ENCODE data around the gene RASSF8. TPM values are rescaled to one million over a fixed set of nuclear protein-coding genes. Genes with fewer than 3 reads are reported as not detected.

Gene RASSF8
- total RNA-seq, 1 donor from 2014 or later, result 39.5 TPM

DNA sequence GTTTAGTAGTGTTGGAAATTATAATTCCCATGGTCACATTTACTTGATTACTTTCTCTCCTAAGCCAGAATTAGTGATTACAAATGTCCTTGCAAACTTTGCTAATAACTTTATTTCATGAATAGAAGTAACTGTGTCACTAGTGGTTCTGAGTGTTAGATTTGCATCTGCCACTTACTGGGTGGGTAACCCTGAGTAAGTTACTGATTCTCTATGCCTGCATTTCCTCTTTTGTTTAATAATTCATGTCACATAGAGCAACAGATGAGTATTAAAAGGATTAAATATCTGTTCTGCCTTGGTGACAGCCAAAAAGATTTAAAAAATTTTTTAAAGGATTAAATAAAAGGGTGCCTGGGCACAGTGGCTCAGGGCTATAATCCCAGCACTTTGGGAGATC lies 87.7 kb downstream of the RASSF8 start:
- H3K27me3 Mint-ChIP-seq (ENCODE audit: low read depth, unreplicated experiment), result no peaks in the 10 kb centered on the region
- Histone ChIP-seq H3K9ac (ENCODE audit: low read length) (no peak overlapping the region), H3K27me3 (ENCODE audit: insufficient read depth, low read length) (no peaks in the 10 kb centered on the region), H4K20me1 (ENCODE audit: insufficient read depth, low read length) (peaks cover 51% of the 10 kb centered on the region), H3K27ac (ENCODE audit: low read depth, low read length) (no peak overlapping the region), H3K36me3 (ENCODE audit: insufficient read depth, low read length) (no peaks in the 10 kb centered on the region), H3K4me2 (ENCODE audit: low read length) (no peak overlapping the region), H2AFZ (ENCODE audit: low read depth, low read length) (no peak overlapping the region), H3K79me2 (ENCODE audit: insufficient read depth, low read length) (peaks cover 93% of the 10 kb centered on the region), H3K9me3 (ENCODE audit: insufficient read depth, low read depth, low read length) (no peaks in the 10 kb centered on the region), H3K4me3 (ENCODE audit: insufficient read depth, low read depth, low read length) (no peak overlapping the region), H3K4me1 (ENCODE audit: insufficient read depth, low read length) (peaks cover 39% of the 10 kb centered on the region)
- TF ChIP-seq, protein P1, sequence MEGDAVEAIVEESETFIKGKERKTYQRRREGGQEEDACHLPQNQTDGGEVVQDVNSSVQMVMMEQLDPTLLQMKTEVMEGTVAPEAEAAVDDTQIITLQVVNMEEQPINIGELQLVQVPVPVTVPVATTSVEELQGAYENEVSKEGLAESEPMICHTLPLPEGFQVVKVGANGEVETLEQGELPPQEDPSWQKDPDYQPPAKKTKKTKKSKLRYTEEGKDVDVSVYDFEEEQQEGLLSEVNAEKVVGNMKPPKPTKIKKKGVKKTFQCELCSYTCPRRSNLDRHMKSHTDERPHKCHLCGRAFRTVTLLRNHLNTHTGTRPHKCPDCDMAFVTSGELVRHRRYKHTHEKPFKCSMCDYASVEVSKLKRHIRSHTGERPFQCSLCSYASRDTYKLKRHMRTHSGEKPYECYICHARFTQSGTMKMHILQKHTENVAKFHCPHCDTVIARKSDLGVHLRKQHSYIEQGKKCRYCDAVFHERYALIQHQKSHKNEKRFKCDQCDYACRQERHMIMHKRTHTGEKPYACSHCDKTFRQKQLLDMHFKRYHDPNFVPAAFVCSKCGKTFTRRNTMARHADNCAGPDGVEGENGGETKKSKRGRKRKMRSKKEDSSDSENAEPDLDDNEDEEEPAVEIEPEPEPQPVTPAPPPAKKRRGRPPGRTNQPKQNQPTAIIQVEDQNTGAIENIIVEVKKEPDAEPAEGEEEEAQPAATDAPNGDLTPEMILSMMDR (IDR thresholded peaks at IDR 0.05; ENCODE audit: insufficient read depth, low read depth, low read length), result no peak
- TF ChIP-seq EZH2 (IDR thresholded peaks at IDR 0.05; ENCODE audit: insufficient read depth, low read length), result no peak
- no peaks in the 10 kb centered on the region for H3K36me3 Mint-ChIP-seq (ENCODE audit: low read depth, unreplicated experiment)
- FAIRE-seq, result no peak
- H3K9me3 Mint-ChIP-seq (ENCODE audit: unreplicated experiment), result peaks cover 2% of the 10 kb centered on the region
- no peak overlapping the region for H3K27ac Mint-ChIP-seq (ENCODE audit: unreplicated experiment)
- peaks cover 14% of the 10 kb centered on the region for H3K4me1 Mint-ChIP-seq (ENCODE audit: low read depth, unreplicated experiment)
- H3K4me3 Mint-ChIP-seq (ENCODE audit: unreplicated experiment), result no peak overlapping the region
- no peak for DNase-seq (ENCODE audit: low read depth)

DNA sequence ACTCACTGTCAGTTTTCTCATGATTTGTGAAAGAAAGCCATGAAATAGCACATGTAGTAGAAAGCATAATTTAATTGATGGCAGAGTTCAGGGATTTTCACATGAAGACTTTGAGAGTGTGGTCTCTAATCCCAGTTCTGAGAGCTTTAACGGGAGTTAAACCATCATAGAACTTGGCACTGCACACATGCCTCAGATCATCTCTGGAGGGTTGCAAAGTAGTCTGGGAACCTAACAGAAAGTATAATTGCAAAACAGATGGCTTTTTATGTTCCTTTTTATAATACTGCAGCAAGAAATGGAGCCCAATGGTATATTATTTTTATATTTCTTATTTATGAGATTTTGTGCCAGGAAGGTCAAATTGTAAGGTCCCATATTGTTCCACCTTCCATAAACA lies 88.4 kb downstream of the RASSF8 start:
- Mint-ChIP-seq H3K4me1 (ENCODE audit: low read depth, unreplicated experiment) (peaks cover 14% of the 10 kb centered on the region), H3K4me3 (ENCODE audit: unreplicated experiment) (no peak overlapping the region), H3K9me3 (ENCODE audit: unreplicated experiment) (peaks cover 2% of the 10 kb centered on the region), H3K36me3 (ENCODE audit: low read depth, unreplicated experiment) (no peaks in the 10 kb centered on the region), H3K27ac (ENCODE audit: unreplicated experiment) (no peak overlapping the region), H3K27me3 (ENCODE audit: low read depth, unreplicated experiment) (no peaks in the 10 kb centered on the region)
- Histone ChIP-seq H3K9ac (ENCODE audit: low read length) (no peak overlapping the region), H3K4me1 (ENCODE audit: insufficient read depth, low read length) (peaks cover 38% of the 10 kb centered on the region), H3K4me3 (ENCODE audit: insufficient read depth, low read depth, low read length) (no peak overlapping the region), H3K36me3 (ENCODE audit: insufficient read depth, low read length) (no peaks in the 10 kb centered on the region), H2AFZ (ENCODE audit: low read depth, low read length) (no peak overlapping the region), H3K27me3 (ENCODE audit: insufficient read depth, low read length) (no peaks in the 10 kb centered on the region), H4K20me1 (ENCODE audit: insufficient read depth, low read length) (peaks cover 53% of the 10 kb centered on the region), H3K27ac (ENCODE audit: low read depth, low read length) (no peak overlapping the region), H3K9me3 (ENCODE audit: insufficient read depth, low read depth, low read length) (no peaks in the 10 kb centered on the region), H3K79me2 (ENCODE audit: insufficient read depth, low read length) (peaks cover 92% of the 10 kb centered on the region), H3K4me2 (ENCODE audit: low read length) (no peak overlapping the region)
- TF ChIP-seq EZH2 (IDR thresholded peaks at IDR 0.05; ENCODE audit: insufficient read depth, low read length), result no peak
- TF ChIP-seq, protein P1 (IDR thresholded peaks at IDR 0.05; ENCODE audit: insufficient read depth, low read depth, low read length), result no peak
- DNase-seq (ENCODE audit: low read depth) (no peak), FAIRE-seq (peak; percentile 29)

DNA sequence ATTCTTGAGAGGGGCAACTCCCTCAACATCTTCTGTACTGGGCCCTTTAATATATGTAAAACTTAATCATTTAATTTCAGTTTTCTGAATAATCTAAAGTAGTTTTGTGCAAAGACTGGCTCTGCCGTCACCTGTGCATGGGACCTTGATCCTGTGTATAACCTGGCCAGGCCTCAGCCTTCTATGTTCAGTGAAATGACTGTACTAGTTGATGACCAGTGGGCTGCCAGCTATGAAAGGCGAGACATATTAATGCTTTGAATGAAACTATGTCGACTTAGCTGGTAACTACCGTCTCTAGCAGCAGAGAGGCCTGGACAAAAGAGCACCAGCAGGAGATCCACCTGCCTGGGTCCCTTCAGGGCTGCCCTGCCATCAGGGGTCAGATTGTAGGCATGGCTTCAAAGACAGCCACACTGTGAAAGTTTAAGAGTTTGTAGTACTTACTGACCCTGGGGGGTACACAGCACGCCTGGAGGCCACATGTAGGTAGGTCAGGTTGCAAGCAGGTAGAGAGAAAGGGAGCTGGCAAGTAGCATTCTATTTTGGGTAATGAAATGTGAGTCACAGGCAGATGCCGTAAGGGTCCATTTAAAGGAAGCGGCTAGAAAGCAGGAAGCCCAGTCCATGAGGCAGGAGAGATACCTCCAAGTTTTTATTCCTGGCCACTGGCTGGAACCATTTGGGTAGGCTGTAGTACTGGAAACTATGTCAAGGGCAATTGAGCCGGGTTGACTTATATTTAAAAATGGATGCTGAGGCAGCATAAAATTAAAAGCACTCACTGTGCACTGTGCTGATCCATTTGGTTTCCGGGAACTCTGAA lies 89.1 kb downstream of the RASSF8 start:
- no peak overlapping the region for H3K9ac ChIP-seq (ENCODE audit: low read length)
- FAIRE-seq, result no peak
- H3K9me3 ChIP-seq (ENCODE audit: insufficient read depth, low read depth, low read length), result no peaks in the 10 kb centered on the region
- H3K4me1 Mint-ChIP-seq (ENCODE audit: low read depth, unreplicated experiment), result peaks cover 10% of the 10 kb centered on the region
- H3K27ac ChIP-seq (ENCODE audit: low read depth, low read length), result no peak overlapping the region
- H3K9me3 Mint-ChIP-seq (ENCODE audit: unreplicated experiment), result peaks cover 2% of the 10 kb centered on the region
- H3K4me2 ChIP-seq (ENCODE audit: low read length), result no peak overlapping the region
- H3K4me3 ChIP-seq (ENCODE audit: insufficient read depth, low read depth, low read length), result no peak overlapping the region
- peaks cover 52% of the 10 kb centered on the region for H4K20me1 ChIP-seq (ENCODE audit: insufficient read depth, low read length)
- no peaks in the 10 kb centered on the region for H3K36me3 ChIP-seq (ENCODE audit: insufficient read depth, low read length)
- peaks cover 35% of the 10 kb centered on the region for H3K4me1 ChIP-seq (ENCODE audit: insufficient read depth, low read length)
- no peaks in the 10 kb centered on the region for H3K36me3 Mint-ChIP-seq (ENCODE audit: low read depth, unreplicated experiment)
- TF ChIP-seq, protein P1 (IDR thresholded peaks at IDR 0.05; ENCODE audit: insufficient read depth, low read depth, low read length), result no peak
- no peak for TF ChIP-seq EZH2 (IDR thresholded peaks at IDR 0.05; ENCODE audit: insufficient read depth, low read length)
- no peak for DNase-seq (ENCODE audit: low read depth)
- no peak overlapping the region for H3K4me3 Mint-ChIP-seq (ENCODE audit: unreplicated experiment)
- H2AFZ ChIP-seq (ENCODE audit: low read depth, low read length), result no peak overlapping the region
- H3K27me3 Mint-ChIP-seq (ENCODE audit: low read depth, unreplicated experiment), result no peaks in the 10 kb centered on the region
- no peak overlapping the region for H3K27ac Mint-ChIP-seq (ENCODE audit: unreplicated experiment)
- H3K79me2 ChIP-seq (ENCODE audit: insufficient read depth, low read length), result peaks cover 93% of the 10 kb centered on the region
- H3K27me3 ChIP-seq (ENCODE audit: insufficient read depth, low read length), result no peaks in the 10 kb centered on the region
